NK-92 (cell line): ENCODE measurements around the gene STARD8.

Experiments used
- DNase-seq: peaks from one replicate; lab custom pipeline; 2025; ENCODE audit not compliant: unreplicated experiment; lab: John Stamatoyannopoulos, UW

Gene STARD8

DNA sequence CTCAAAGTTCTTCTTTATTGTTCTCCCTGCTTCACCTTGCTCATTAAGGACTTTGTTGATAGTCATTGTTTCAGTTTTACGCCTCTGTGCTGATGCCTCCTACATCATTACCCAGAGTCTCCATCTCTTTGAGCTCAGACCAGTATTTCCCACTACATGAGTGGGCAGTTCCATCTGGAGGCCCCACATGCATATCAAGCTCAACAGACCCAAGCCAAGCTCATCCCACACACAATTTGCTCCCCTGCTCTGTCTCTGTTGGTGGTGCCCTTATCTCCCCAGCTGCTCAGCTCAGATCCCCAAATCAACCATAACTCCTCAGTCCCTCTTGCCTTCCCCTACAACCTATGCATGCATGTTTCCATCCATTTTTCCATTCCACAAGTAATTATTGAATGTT, 96.3 kb downstream of the STARD8 start:
- no peak for DNase-seq

DNA sequence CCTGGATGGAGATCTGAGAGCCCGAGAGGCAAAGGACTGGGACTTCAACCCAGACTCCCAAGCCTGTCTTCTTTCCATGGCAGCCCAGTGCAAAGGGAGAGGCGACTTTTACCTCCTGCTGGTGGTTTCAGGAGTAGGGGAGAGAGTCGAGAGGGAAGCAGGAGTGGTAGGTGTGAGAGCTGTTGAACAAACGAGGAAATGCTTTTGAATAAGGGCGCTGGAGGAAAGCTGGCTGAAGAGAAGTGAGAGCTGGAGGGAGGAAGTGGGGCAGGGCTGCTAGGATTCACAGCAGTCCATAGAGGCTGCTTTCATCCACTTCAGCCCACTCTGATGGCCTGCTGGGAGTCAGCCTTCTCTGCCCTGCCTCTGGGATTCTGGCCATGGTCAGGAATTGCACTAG, 99.5 kb downstream of the STARD8 start:
- DNase-seq = no peak

DNA sequence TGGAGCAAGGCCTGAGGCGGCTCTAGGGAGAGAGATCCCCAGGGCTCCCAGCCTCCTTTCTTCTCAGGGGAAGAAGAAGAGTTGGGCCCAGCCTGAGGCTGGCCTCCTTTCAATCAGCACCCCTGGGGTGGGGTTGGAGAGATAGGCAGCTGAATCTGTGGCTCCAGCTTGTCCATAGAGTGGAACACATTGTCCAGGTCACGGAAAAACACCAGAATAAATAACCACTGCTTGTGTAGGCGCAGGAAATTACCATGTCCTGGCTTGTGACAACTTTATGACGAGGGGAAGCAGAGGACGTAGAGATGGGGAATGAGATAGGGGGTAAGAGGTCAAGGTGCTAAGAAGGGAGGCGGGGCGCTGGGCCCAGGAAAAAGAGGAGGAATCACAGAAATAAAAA, 100.6 kb downstream of the STARD8 start:
- no peak for DNase-seq

DNA sequence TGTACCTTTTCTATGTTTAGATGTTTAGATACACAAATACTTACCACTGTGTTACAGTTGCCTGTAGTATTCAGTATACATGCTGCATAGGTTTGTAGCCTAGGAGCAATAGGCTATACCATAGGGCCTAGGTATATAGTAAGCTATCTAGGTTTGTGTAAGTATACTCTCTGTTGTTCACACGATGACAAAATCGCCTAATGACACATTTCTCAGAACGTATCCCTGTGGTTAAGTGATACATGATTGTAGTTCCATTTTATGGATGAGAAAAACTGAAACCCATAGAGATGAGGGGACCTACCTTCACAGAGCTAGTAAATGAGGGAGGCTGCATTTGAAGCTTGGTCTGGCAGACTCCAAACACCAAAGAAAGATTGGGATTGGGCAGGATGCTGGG, 102.0 kb downstream of the STARD8 start:
- no peak for DNase-seq

DNA sequence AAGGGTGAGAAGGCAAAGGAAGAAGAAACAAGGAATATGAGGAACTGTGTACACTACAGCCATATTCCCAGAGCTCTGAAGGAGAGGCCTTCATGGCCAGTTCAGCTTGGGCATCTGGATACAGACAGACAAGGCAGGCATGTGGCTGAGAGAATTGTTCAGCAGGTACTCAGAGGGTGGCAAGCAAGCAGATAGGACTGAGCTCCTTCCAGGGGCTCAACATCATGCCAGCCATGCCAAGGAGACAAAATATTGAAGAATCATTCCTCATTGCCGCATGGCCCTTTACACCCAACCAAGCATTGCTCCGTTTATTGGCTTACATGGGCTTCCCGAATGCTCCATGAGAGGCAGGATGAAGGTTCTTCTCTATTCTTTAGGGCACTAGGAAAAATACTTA, 102.8 kb downstream of the STARD8 start:
- DNase-seq = no peak

DNA sequence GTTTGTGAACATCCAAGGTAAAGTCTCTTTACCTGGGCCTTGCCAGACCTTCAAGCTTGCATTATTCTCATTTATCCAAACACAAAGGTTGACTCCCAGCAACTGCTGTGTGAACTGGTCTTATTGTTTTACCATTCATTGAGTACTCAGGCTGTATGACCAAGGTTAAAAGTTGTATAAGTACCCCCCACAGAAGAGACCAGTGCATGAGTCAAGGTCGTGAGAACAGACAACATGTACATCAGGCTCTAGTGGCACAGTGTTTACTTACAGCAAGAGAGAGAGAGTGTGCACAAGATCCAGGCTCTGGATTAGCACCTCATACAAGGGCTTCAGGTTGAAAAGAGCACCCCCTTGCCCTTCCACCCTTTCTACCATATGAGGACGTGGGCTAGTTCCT, 103.9 kb downstream of the STARD8 start:
- no peak for DNase-seq

DNA sequence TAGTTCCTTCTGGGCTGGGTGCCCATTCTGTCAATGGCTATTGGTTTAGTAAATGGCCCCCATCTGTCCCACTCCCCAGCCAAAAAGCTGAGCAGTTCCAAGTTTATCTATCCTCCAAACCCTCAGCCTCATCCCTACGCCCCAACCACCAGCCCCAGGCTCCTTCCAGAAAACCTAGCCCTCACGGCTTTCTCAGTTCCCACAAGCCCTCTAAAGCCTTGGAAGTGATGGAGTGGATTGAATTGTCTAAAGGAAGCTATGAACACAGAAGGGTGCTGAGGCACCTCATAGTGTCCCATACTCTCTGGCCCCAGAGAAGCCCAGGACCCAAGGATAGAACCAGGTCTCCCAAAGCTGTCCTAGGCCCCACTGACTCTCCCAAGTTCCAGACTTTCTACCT, 105.8 kb downstream of the STARD8 start:
- DNase-seq = no peak

DNA sequence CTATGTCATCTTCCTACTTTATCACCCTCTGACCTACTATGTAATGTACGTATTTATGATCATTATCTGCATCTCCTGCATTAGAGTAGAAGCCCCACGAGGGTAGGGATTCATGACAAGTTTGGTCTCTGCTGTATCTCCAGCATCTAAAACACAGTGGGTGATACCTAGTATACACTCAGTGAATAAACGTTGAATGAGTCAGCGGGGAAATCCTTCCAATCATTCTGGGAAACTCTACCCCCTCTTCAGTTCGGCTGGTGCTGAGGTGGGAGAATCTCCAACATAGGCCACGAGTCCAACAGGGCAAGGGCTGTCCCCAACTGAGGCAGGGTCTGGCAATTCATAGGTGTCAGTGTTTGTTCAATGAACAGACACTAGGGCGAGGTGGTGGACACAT, 106.9 kb downstream of the STARD8 start:
- DNase-seq = no peak

DNA sequence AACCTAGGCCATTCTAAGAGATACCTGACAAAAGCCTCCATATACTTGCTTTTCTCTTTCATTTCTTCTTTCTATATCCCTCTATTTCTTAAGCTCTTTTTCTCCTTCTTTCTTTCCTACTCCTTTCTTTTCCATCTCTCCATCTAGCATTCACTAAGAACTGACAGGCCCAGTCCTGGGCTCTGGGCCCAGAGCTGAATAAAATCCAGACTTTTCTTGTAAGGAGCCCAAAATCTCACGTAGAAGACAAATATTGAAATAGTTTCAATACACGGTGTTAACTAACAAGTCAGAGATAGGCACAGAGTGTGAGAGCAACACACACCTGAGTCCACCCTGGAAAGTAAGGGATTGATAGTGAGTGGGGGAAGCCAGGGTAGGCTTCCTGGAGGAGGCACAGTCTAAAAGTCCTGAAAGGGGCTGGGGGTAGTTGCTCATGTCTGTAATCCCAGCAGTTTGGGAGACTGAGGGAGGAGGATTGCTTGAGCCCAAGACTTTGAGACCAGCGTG, 108.2 kb downstream of the STARD8 start:
- no peak for DNase-seq

DNA sequence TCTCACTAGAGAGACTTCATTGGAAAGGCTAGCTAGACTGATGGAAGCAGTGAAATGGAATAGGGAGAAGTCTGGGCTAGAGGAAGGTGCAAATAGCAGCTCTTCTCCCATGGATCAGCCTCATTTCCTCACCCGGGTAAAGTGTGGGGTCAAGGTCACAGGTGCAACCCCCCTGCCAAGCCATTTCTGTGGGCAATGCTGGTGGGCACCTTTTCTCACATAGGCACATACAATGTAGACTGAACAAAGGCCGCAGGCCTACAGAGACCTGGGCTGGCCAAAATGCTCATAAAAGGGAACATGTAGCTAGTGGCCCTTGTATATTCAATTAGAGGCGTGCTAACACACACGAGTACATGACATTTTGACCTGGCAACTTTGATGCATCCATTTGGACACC, 109.9 kb downstream of the STARD8 start:
- DNase-seq = no peak

DNA sequence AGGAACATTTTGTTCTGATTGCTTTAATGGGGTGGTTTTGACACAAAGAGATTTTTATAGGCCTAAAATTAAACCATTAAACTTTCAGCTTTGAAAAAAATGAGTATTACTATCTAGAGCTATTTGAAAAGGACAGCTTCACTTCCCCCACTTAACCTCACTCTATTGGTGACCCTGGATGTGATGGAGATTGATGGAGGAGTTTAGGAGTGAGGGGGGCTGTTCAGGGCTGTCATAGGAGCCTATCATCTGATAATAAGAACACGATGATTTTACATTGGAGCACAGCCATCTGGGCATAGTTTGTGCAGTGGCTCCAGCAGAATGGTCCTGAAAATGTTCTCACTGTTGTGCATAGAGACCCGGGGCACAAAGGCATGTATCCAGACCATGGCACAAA, 110.3 kb downstream of the STARD8 start:
- DNase-seq = no peak

DNA sequence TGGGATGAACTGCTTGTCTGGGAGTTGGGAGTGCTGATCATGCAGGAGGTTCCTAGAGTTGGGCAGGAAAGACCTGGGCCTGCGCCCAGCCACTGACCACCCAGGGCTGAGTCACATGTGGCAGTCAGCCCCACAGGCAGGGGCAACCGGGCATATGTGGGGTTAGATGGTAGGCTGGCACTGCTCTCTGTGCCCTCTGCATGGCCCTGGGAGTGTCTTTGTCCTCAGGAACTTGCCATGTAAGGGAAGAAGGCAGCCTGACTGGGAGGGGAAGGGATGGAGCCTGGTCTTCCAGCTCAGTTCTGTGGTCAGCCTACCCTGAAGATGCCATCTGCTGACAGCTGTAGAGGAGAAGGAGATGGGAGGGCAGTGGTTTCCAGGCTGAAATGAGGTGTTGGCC, 111.2 kb downstream of the STARD8 start:
- DNase-seq = no peak

DNA sequence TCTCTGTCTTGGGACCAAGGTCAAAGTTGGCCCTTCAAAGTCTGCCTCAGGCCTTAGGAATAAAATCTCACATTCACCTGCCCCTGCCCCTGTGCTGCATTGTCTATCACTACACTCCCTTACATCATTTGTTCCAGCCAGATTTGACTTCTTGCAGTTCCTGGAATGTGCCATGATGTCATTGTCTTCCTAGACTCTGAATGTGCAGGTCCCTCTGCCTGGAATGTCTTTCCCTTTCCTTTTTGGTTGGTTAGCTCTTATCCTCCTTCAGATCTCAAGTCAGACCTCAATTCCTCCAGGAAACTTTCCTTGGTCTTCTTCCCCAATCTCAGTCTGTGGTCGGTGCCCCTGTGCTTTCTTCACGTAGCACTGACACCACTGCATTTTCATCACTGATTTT, 113.6 kb downstream of the STARD8 start:
- DNase-seq = no peak

DNA sequence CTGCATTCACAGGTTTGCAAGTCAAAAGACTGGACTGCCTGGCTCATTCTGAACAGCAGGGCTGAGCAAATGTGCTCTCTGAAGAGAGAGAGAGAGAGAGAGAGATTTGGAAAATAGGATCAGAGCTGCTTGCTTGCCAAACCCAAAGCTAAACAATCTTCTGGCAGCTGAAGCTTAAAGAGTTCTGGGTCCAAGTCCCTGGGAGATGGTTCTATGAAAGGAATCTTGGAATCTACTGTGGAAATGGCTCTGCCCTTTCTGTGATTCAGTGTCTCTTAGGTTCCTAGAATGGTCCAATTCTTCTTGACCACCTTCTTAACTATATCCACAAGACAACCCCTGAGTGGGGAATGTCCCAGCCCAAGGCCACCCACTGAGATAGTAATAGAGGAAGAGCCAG, 115.3 kb downstream of the STARD8 start:
- no peak for DNase-seq

DNA sequence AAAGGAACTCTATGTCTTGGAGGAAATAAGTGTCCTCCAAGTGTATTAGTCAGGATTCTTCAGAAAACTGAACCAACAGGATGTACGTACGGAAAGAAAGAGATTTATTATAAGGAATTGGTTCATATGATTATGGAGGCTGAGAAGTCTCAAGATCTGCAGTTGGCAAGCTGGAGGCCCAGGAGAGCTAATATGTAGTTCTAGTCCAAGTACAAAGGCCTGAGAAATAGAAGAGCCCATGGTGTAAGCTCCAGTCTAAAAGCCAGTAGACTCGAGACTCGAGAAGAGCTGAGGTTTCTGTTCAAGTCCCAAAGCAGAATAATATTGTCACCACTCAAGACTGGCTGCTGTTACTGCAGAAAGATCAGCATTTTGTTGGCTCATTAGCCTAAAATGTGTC, 116.0 kb downstream of the STARD8 start:
- no peak for DNase-seq
